Brain microvascular endothelial cell (primary cell): ENCODE data around the gene KDM5A.
"Not testable (repeated sequence)": the region's sequence is repeated elsewhere in the genome, so short reads cannot be mapped to it uniquely, and the experiment has no call there.

ENCODE experiments used
- DNase-seq: peaks from one replicate; pipeline ENCODE4 v3.0.0-alpha.2; 2020
- H3K27ac ChIP-seq: fragments of 250-450 bp; sonication (Bioruptor Pico); 2 replicates; pipeline ENCODE4 v1.5.1; 2020; ENCODE audit warnings: mild to moderate bottlenecking, moderate library complexity
- H3K27me3 ChIP-seq: fragments of 250-450 bp; sonication (Bioruptor Pico); replicated peaks from 2 replicates; pipeline ENCODE4 v1.5.1; 2020; ENCODE audit warnings: mild to moderate bottlenecking
- H3K36me3 ChIP-seq: fragments of 250-450 bp; sonication (Bioruptor Pico); replicated peaks from 2 replicates; pipeline ENCODE4 v1.5.1; 2020; ENCODE audit warnings: mild to moderate bottlenecking
- H3K4me3 ChIP-seq: 2 replicates; pipeline ENCODE4 v1.5.1; 2011; ENCODE audit warnings: low read depth, mild to moderate bottlenecking, control low read depth, low read length, moderate library complexity
- CTCF ChIP-seq: IDR thresholded peaks from 2 replicates; pipeline ENCODE4 v1.5.1; 2011; ENCODE audit warnings: low read depth, mild to moderate bottlenecking, moderate library complexity, low read length, control low read depth, inconsistent platforms; ENCODE audit errors: missing control alignments
- in situ Hi-C: cut with HindIII; loops from 2 replicates; pipeline ENCODE4 v1.10.0; 2017; ENCODE audit warnings: low sequenced_read_pairs, low pct_ligation_motif_present

The KDM5A gene

DNA sequence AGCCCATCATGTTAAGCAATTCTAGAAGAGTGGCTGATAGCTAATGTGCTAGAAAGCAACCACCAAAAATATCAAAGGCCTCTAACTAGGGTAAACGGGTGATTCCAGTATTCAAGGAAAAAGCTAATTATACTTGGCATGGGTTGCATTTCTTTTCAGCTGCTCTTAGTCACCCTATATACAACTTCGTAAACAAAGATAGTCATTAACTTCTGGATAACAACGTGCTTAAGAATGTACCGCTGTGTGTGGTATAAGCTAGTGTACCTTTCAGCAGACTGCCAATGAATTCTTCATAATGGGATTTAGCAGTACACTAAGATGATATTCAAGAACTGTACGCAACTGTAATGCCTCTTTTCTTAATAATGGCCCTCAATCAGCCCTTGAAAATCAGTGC, 84.3 kb downstream of the KDM5A start:
- in situ Hi-C loops = no loop called here
- TF ChIP-seq CTCF = no peak
- Histone ChIP-seq H3K27ac (no peak overlapping the region), H3K36me3 (peaks cover 51% of the 10 kb centered on the region), H3K27me3 (no peaks in the 10 kb centered on the region), H3K4me3 (no peak overlapping the region)
- DNase-seq = no peak

DNA sequence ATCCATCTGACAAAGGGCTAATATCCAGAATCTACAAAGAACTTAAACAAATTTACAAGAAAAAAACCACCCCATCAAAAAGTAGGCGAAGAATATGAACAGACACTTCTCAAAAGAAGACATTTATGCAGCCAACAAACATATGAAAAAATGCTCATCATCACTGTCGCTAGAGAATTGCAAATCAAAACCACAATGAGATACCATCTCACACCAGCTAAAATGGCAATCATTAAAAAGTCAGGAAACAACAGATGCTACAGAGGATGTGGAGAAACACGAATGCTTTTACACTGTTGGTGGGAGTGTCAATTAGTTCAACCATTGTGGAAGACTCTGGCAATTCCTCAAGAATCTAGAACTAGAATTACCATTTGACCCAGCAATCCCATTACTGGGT, 86.4 kb downstream of the KDM5A start:
- H3K36me3 ChIP-seq = peaks cover 34% of the 10 kb centered on the region
- in situ Hi-C loops, H3K4me3 ChIP-seq, H3K27me3 ChIP-seq, H3K27ac ChIP-seq, DNase-seq: not testable (repeated sequence)

- in situ Hi-C loops = not testable (repeated sequence)
These were observed 89.0 kb downstream of the KDM5A start for GRCh38 chr12:300166-300565.

GRCh38 chr12:299511-299910, 89.6 kb downstream of the KDM5A start:
- H3K36me3 ChIP-seq = peaks cover 25% of the 10 kb centered on the region
- in situ Hi-C loops, H3K27me3 ChIP-seq, H3K27ac ChIP-seq, H3K4me3 ChIP-seq, DNase-seq: not testable (repeated sequence)

More at GRCh38 chr12:300166-300565, 89.0 kb downstream of the KDM5A start:
- H3K36me3 ChIP-seq = peaks cover 25% of the 10 kb centered on the region
- H3K4me3 ChIP-seq, H3K27me3 ChIP-seq, DNase-seq, H3K27ac ChIP-seq: not testable (repeated sequence)

DNA sequence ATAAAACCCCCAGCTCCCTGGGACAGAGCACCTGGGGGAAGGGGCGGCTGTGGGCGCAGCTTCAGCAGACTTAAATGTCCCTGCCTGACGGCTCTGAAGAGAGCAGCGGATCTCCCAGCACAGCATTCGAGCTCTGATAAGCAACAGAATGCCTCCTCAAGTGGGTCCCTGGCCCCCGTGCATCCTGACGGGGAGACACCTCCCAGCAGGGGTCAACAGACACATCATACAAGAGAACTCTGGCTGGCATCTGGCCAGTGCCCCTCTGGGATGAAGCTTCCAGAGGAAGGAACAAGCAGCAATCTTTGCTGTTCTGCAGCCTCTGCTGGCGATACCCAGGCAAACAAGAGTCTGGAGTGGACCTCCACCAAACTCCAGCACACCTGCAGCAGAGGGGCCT, 91.1 kb downstream of the KDM5A start:
- in situ Hi-C loops, H3K4me3 ChIP-seq, H3K27me3 ChIP-seq, DNase-seq, H3K27ac ChIP-seq: not testable (repeated sequence)
- H3K36me3 ChIP-seq = peaks cover 25% of the 10 kb centered on the region

- H3K27ac ChIP-seq = no peak overlapping the region
- no peak for DNase-seq
- no peak for TF ChIP-seq CTCF
These were observed 94.0 kb downstream of the KDM5A start for GRCh38 chr12:295132-295531.

GRCh38 chr12:293199-293598, 95.9 kb downstream of the KDM5A start:
- Histone ChIP-seq H3K36me3 (peaks cover 32% of the 10 kb centered on the region), H3K27ac (no peak overlapping the region), H3K4me3 (no peak overlapping the region), H3K27me3 (no peaks in the 10 kb centered on the region)
- in situ Hi-C loops = no loop called here
- no peak for TF ChIP-seq CTCF
- DNase-seq = no peak

More at GRCh38 chr12:295132-295531, 94.0 kb downstream of the KDM5A start:
- in situ Hi-C loops = no loop called here
- no peak overlapping the region for H3K4me3 ChIP-seq
- peaks cover 32% of the 10 kb centered on the region for H3K36me3 ChIP-seq
- no peaks in the 10 kb centered on the region for H3K27me3 ChIP-seq

DNA sequence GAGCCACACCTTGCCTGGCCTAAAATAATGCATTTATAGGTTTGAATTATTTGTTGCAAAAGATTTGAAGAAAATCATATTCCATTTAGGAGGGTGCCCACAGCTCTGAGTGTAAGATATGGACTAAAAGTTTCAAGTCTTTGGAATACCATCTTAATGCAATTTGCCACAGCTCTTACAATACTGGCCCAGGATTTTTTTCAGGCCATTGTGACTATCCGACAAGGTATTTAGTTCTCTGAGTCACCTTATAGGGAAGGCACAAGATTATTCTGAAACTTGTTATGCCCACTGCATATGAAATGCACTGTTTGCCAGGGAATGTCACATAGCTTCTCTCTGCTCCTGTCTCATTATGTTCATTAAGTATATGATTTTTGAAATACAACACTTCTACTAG, 96.9 kb downstream of the KDM5A start:
- DNase-seq = no peak
- Histone ChIP-seq H3K4me3 (no peak overlapping the region), H3K36me3 (peaks cover 32% of the 10 kb centered on the region), H3K27me3 (no peaks in the 10 kb centered on the region), H3K27ac (no peak overlapping the region)
- in situ Hi-C loops = no loop called here
- TF ChIP-seq CTCF = no peak
